GM12801 (cell line): ENCODE results near the gene FAM174A.

ENCODE experiments used
- CTCF ChIP-seq: IDR thresholded peaks from one replicate; pipeline ENCODE4 v1.5.1; 2011; ENCODE audit warnings: control low read depth; ENCODE audit not compliant: insufficient read length; ENCODE audit errors: extremely low read depth

The FAM174A gene

GRCh38 chr5:100551183-100551582 is 16.0 kb downstream of the FAM174A start:
- TF ChIP-seq CTCF: no peak

GRCh38 chr5:100553209-100553608 is 18.0 kb downstream of the FAM174A start:
- no peak for TF ChIP-seq CTCF

GRCh38 chr5:100560860-100561259 is 25.7 kb downstream of the FAM174A start:
- TF ChIP-seq CTCF: no peak

DNA sequence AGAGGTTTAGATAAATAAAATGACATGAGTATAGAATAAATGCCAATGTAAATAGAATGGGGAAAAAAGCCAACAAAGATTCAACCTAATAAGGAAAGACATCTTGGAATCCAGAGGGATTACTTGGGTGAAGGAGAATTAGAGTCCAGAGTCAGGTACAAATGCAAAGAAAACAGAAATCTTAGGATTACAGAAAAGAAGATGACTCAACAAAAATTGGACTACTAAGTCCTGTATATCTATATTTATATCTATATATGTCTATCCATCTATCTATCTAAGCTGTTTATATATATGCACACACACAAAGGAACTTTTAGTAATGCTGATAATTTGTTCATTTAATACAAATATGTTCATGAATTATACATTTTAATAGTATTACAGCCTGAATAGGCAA is 27.6 kb downstream of the FAM174A start:
- TF ChIP-seq CTCF: no peak

DNA sequence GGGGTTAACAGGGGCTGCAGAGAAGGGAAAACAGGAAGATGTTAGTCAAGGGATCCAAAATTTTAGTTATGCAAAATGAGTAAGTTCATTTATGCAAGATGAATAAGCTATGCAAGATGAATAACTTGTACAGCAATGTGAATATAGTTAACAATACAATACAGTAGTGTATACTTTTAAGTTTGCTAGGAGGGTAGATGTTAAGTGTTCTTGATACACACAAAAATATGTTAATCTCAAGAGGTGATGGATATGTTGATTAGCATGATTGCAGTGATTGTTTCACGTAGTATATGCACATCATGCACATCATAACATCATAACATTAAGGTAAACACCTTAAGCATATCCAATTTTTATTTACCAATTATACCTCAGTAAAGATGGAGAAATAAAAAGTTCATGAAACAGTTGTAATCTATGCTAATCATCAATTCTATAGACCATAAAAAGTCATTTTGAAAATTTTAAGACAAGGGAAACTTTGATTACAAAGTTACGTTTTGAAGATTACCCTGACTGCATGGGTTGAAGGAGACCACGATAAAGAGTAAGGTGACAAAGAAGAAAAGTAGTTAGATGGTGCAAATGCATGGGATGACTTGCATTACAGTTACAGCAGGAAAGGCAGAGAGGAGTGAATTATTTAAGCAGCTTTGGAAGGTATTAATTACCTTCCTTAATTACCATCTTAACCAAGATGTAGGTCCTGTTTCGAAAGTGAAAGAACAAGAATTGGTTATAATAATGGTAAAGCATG is 31.4 kb downstream of the FAM174A start:
- no peak for TF ChIP-seq CTCF

- TF ChIP-seq CTCF: no peak
Observed at GRCh38 chr5:100574716-100575115, 39.5 kb downstream of the FAM174A start.

DNA sequence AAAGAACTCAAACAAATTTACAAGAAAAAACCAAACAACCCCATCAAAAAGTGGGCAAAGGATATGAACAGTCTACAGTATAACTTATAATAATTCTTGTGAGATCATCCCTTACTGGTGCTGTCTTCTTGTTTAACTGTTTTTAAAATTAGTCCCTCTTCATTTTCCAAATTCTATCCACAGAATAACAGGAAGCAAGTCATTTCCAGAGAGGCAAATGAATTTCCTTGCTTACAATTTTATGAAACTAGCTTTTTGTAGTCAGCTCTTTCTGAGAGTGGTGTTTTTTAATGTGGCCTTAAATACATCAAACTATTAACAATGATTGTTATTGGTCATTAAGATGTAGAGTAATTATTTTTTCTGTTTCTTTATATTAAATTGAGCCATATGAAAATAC is 40.6 kb downstream of the FAM174A start:
- TF ChIP-seq CTCF: no peak

- TF ChIP-seq CTCF: no peak
Observed at GRCh38 chr5:100576217-100576751, 41.1 kb downstream of the FAM174A start.
